SH-SY5Y (cell line): ENCODE measurements around the gene CSF2.

ENCODE experiments used
- GATA2 ChIP-seq: IDR thresholded peaks from 2 replicates; pipeline ENCODE4 v1.6.1; 2011; ENCODE audit warnings: mild to moderate bottlenecking, low read depth, low read length
- GATA3 ChIP-seq: IDR thresholded peaks from 2 replicates; pipeline ENCODE4 v1.6.1; 2011; ENCODE audit warnings: low read depth, mild to moderate bottlenecking, low read length, moderate library complexity

DNA sequence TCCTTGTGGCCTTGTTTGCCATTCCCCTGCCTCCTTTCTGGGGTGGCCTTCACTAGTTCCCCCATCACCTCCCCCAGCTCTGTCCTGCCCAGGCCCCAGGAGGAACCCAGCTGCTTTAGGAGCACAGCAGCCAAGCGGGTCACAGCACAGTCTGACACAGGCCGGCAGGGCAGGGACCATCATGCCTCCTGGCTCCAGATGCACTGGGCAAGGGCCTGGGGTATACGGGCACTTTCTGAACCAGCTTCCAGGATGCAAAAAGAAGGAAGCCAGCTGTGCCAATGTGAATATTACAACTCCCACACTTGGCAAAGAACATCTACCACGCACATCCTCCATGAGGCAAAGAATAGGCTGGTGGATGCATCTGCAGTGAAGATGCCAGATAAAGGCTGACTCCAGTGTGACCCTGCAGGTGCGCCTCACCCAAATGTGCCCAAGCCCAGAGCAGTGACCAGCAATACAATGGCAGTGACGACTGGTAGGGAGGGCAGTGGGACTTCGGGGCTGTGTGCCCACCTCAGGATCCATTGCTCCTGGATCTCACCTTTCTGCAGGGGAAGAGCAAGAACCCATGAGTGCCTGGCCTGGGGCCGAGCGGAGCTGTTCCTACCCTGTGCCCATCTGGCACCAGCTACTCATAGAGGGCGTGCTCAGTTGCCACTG lies 19.4 kb upstream of the CSF2 start:
- TF ChIP-seq GATA2 (no peak), GATA3 (no peak)
